WTC11 (cell line): ENCODE data around the gene GLB1L2. TPM values are rescaled to one million over a fixed set of nuclear protein-coding genes. Genes with fewer than 3 reads are reported as not detected.

ENCODE experiments used
- ATAC-seq: fragments of 200-7000 bp; cut with Tn5 transposase; 2 replicates; pipeline ENCODE4 v1.10.0; 2021; ENCODE audit warnings: mild to moderate bottlenecking, moderate library complexity
- CTCF ChIA-PET: fragments of 300-600 bp; sonication (Branson Sonifier 250); formaldehyde crosslinking; loops from one replicate; lab custom pipeline; 2021; ENCODE audit warnings: antibody characterized with exemption; lab: Charles Lee
- POLR2A ChIA-PET: fragments of 350-600 bp; sonication (Branson Sonifier 250); formaldehyde crosslinking; loops from one replicate; lab custom pipeline; 2021; ENCODE audit warnings: antibody characterized with exemption; lab: Charles Lee
- DNase-seq: peaks from one replicate; pipeline ENCODE4 v3.0.0; 2021; ENCODE audit warnings: low spot score
- H3K27ac Mint-ChIP-seq: 2 replicates; pipeline ENCODE4 v1.8.0; 2021; ENCODE audit warnings: mixed read lengths
- H3K27me3 Mint-ChIP-seq: 2 replicates; pipeline ENCODE4 v1.8.0; 2021; ENCODE audit warnings: low read depth, mild to moderate bottlenecking, moderate library complexity, mixed read lengths
- H3K36me3 Mint-ChIP-seq: 2 replicates; pipeline ENCODE4 v1.8.0; 2021; ENCODE audit warnings: mixed read lengths
- H3K4me1 Mint-ChIP-seq: 2 replicates; pipeline ENCODE4 v1.8.0; 2022; ENCODE audit warnings: mixed read lengths
- H3K4me3 Mint-ChIP-seq: 2 replicates; pipeline ENCODE4 v1.8.0; 2021; ENCODE audit warnings: mild to moderate bottlenecking, moderate library complexity, mixed read lengths
- H3K9me3 Mint-ChIP-seq: 2 replicates; pipeline ENCODE4 v1.8.0; 2021; ENCODE audit warnings: mixed read lengths
- CDX4 ChIP-seq: fragments of 250-450 bp; sonication (Bioruptor Pico); IDR thresholded peaks from 2 replicates; pipeline ENCODE4 v1.9.0; 2021; ENCODE audit warnings: moderate library complexity, mild to moderate bottlenecking, inconsistent platforms, borderline replicate concordance
- FOXJ3 ChIP-seq: sonication (generic); formaldehyde crosslinking; IDR thresholded peaks from 2 replicates; pipeline ENCODE4 v1.9.0; 2021; ENCODE audit warnings: missing genetic modification reagents, mild to moderate bottlenecking, borderline replicate concordance
- NR3C1 ChIP-seq: sonication (generic); formaldehyde crosslinking; conservative IDR thresholded peaks from 2 replicates; pipeline ENCODE4 v1.8.1; 2023; ENCODE audit warnings: low read depth, mild to moderate bottlenecking, missing genetic modification reagents
- PREB ChIP-seq: sonication (generic); formaldehyde crosslinking; IDR thresholded peaks from 2 replicates; pipeline ENCODE4 v1.8.1; 2022; ENCODE audit warnings: mild to moderate bottlenecking, missing genetic modification reagents, moderate library complexity, borderline replicate concordance
- SMAD4 ChIP-seq: sonication (generic); formaldehyde crosslinking; IDR thresholded peaks from 2 replicates; pipeline ENCODE4 v1.8.0; 2022; ENCODE audit warnings: mild to moderate bottlenecking, missing genetic modification reagents
- SOX15 ChIP-seq: fragments of 250-450 bp; sonication (Bioruptor Pico); IDR thresholded peaks from 2 replicates; pipeline ENCODE4 v1.9.0; 2021; ENCODE audit warnings: mild to moderate bottlenecking
- TP53 ChIP-seq: sonication (generic); formaldehyde crosslinking; IDR thresholded peaks from 2 replicates; pipeline ENCODE4 v1.8.1; 2023; ENCODE audit warnings: mild to moderate bottlenecking, missing genetic modification reagents
- ZNF263 ChIP-seq: sonication (generic); formaldehyde crosslinking; IDR thresholded peaks from 2 replicates; pipeline ENCODE4 v1.8.1; 2022; ENCODE audit warnings: low read depth, mild to moderate bottlenecking, moderate library complexity, missing genetic modification reagents
- ZNF281 ChIP-seq: sonication (generic); formaldehyde crosslinking; IDR thresholded peaks from 2 replicates; pipeline ENCODE4 v1.8.0; 2023; ENCODE audit warnings: mild to moderate bottlenecking, missing genetic modification reagents
- ZNF425 ChIP-seq: fragments of 250-450 bp; sonication (Bioruptor Pico); conservative IDR thresholded peaks from 2 replicates; pipeline ENCODE4 v1.9.0; 2021; ENCODE audit warnings: mild to moderate bottlenecking
- total RNA-seq: library from RNA; stranded (reverse); gene quantifications from 3 replicates; pipeline ENCODE4 v1.2.3, GENCODE V29; 2021
- TF ChIP-seq, protein P1 (sequence below): sonication (generic); formaldehyde crosslinking; IDR thresholded peaks from 2 replicates; pipeline ENCODE4 v1.8.1; 2023; ENCODE audit warnings: mild to moderate bottlenecking, missing genetic modification reagents, moderate library complexity
- TF ChIP-seq, protein P2 (sequence below): sonication (generic); formaldehyde crosslinking; IDR thresholded peaks from 2 replicates; pipeline ENCODE4 v1.8.0; 2023; ENCODE audit warnings: missing genetic modification reagents
- TF ChIP-seq, protein P3 (sequence below): sonication (generic); formaldehyde crosslinking; IDR thresholded peaks from 2 replicates; pipeline ENCODE4 v1.8.0; 2022; ENCODE audit warnings: mild to moderate bottlenecking, missing genetic modification reagents
- TF ChIP-seq, protein P4 (sequence below): sonication (generic); formaldehyde crosslinking; IDR thresholded peaks from 2 replicates; pipeline ENCODE4 v1.8.1; 2023; ENCODE audit warnings: mild to moderate bottlenecking, missing genetic modification reagents
- TF ChIP-seq, protein P5 (sequence below): sonication (generic); formaldehyde crosslinking; IDR thresholded peaks from 2 replicates; pipeline ENCODE4 v1.8.1; 2023; ENCODE audit warnings: mild to moderate bottlenecking, missing genetic modification reagents

GLB1L2 gene
- total RNA-seq, 1 experiment from 2014 or later = 6.0 TPM

- TF ChIP-seq, protein P1, sequence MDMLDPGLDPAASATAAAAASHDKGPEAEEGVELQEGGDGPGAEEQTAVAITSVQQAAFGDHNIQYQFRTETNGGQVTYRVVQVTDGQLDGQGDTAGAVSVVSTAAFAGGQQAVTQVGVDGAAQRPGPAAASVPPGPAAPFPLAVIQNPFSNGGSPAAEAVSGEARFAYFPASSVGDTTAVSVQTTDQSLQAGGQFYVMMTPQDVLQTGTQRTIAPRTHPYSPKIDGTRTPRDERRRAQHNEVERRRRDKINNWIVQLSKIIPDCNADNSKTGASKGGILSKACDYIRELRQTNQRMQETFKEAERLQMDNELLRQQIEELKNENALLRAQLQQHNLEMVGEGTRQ (CRISPR knock-in tag) = no peak
- TF ChIP-seq TP53 (CRISPR knock-in tag) = no peak
- TF ChIP-seq, protein P2, sequence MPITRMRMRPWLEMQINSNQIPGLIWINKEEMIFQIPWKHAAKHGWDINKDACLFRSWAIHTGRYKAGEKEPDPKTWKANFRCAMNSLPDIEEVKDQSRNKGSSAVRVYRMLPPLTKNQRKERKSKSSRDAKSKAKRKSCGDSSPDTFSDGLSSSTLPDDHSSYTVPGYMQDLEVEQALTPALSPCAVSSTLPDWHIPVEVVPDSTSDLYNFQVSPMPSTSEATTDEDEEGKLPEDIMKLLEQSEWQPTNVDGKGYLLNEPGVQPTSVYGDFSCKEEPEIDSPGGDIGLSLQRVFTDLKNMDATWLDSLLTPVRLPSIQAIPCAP = no peak
Measured at GRCh38 chr11:134369656-134370525, 38.1 kb downstream of the GLB1L2 start (continued).

GRCh38 chr11:134370526-134371435, 39.0 kb downstream of the GLB1L2 start:
- POLR2A ChIA-PET = no interaction called here
- Mint-ChIP-seq H3K4me1 (peaks cover 5% of the 10 kb centered on the region; the same call in 1 of the 2 replicates), H3K27me3 (no peaks in the 10 kb centered on the region; the same call in 1 of the 2 replicates), H3K9me3 (no peaks in the 10 kb centered on the region), H3K4me3 (no peak overlapping the region), H3K36me3 (no peaks in the 10 kb centered on the region), H3K27ac (no peak overlapping the region)
- no peak for ATAC-seq
- CTCF ChIA-PET = no interaction called here
- DNase-seq = no peak
- TF ChIP-seq, protein P3, sequence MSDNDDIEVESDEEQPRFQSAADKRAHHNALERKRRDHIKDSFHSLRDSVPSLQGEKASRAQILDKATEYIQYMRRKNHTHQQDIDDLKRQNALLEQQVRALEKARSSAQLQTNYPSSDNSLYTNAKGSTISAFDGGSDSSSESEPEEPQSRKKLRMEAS = no peak
- no peak for TF ChIP-seq NR3C1 (CRISPR knock-in tag)
- no peak for TF ChIP-seq SMAD4 (CRISPR knock-in tag)

- Mint-ChIP-seq H3K4me3 (no peak overlapping the region), H3K9me3 (no peaks in the 10 kb centered on the region), H3K36me3 (no peaks in the 10 kb centered on the region), H3K27ac (no peak overlapping the region), H3K4me1 (peaks cover 10% of the 10 kb centered on the region), H3K27me3 (no peaks in the 10 kb centered on the region; the same call in 1 of the 2 replicates)
- ChIA-PET POLR2A (no interaction called here), CTCF (interaction anchor here (1.5 kb wide), 1 partner anchor 19 kb away, joined by 3 read pairs; no protein-coding TSS in a partner anchor)
- ATAC-seq (no peak), DNase-seq (no peak)
- TF ChIP-seq, protein P4, sequence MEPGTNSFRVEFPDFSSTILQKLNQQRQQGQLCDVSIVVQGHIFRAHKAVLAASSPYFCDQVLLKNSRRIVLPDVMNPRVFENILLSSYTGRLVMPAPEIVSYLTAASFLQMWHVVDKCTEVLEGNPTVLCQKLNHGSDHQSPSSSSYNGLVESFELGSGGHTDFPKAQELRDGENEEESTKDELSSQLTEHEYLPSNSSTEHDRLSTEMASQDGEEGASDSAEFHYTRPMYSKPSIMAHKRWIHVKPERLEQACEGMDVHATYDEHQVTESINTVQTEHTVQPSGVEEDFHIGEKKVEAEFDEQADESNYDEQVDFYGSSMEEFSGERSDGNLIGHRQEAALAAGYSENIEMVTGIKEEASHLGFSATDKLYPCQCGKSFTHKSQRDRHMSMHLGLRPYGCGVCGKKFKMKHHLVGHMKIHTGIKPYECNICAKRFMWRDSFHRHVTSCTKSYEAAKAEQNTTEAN (CRISPR knock-in tag) = no peak
- TF ChIP-seq SOX15 (CRISPR knock-in tag) (no peak), PREB (CRISPR knock-in tag) (no peak), ZNF263 (no peak), FOXJ3 (no peak), ZNF281 (CRISPR knock-in tag) (no peak), CDX4 (no peak), ZNF425 (CRISPR knock-in tag) (no peak)
- TF ChIP-seq, protein P5, sequence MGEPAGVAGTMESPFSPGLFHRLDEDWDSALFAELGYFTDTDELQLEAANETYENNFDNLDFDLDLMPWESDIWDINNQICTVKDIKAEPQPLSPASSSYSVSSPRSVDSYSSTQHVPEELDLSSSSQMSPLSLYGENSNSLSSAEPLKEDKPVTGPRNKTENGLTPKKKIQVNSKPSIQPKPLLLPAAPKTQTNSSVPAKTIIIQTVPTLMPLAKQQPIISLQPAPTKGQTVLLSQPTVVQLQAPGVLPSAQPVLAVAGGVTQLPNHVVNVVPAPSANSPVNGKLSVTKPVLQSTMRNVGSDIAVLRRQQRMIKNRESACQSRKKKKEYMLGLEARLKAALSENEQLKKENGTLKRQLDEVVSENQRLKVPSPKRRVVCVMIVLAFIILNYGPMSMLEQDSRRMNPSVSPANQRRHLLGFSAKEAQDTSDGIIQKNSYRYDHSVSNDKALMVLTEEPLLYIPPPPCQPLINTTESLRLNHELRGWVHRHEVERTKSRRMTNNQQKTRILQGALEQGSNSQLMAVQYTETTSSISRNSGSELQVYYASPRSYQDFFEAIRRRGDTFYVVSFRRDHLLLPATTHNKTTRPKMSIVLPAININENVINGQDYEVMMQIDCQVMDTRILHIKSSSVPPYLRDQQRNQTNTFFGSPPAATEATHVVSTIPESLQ (CRISPR knock-in tag) = no peak
Measured at GRCh38 chr11:134371436-134372185, 39.8 kb downstream of the GLB1L2 start.
